SH-SY5Y (cell line): Measurements from ENCODE around the gene SLC2A11.

ENCODE experiments used
- GATA2 ChIP-seq: IDR thresholded peaks from 2 replicates; pipeline ENCODE4 v1.6.1; 2011; ENCODE audit warnings: mild to moderate bottlenecking, low read depth, low read length
- GATA3 ChIP-seq: IDR thresholded peaks from 2 replicates; pipeline ENCODE4 v1.6.1; 2011; ENCODE audit warnings: low read depth, mild to moderate bottlenecking, low read length, moderate library complexity

DNA sequence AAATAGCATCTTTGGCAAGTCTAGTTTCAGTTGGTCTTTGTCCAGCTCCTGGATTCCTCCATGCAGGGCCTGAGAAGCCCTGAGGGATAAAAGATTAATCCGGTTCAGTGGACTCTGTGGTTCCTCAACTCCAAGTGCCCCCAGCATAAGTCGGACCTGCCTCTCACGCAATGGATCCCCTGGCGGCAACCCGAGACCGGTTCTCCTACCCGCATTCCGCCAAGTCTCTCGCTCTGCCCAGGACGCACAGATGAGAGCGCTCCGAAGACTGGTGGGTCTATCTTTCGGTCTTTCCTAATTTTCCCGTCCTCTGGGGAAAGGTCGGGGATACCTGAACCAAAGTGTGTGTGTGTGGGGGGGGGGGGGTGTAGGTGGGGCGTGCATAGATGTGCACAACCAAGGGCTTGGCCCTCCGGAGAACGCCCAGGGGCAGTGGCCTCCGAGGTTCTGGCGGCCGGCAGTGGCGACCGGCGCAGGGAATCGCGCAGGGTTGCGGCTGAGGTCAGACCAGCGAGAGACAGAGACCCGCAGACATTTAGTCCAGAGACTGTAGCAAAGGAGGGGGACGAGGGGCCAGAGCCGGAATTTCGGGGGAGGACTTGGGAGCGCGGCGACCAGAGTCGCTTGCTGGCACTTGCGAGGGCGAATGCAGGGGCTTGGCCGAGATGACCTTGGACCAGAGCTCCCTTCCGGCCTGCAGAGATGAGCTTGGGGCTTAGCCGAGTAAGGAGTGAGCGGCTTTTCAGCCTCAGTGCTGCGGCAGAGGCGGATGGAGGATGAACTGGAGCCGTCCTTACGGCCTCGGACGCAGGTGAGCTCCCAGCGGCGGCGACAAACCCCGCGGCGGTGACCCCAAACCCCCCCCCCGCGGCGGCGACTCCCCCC lies 712 bp upstream of the SLC2A11 start:
- TF ChIP-seq GATA3 (no peak), GATA2 (no peak)
